ENCODE results near the gene KRTAP13-3. TPM values are rescaled to one million over a fixed set of nuclear protein-coding genes. Genes with fewer than 3 reads are reported as not detected.

The KRTAP13-3 gene
- total RNA-seq, 1 experiment from 2014 or later: not detected

DNA sequence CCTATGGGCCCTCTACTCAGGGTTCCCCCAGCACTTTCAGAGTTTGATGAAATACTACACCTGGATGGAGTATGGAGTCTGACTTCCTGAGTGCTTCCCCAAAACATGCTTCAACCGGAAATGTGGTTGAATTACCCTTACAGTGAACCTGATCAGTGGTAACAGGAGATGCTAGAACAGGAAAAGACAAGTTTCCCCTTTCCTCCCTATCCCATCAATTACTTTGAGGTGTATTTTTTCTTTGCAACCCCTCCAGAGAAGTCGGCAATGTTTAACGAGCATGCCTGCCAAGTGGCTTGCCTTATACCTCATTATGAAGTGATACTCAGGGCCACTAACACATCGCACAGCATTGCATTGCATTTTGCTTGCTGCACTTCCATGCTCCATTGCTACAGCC is 21.3 kb upstream of the KRTAP13-3 start:
- ChIA-PET CTCF (no interaction called here), RAD21 (ENCODE audit: low non-redundant PET in 1 of 2, low total read pairs in 2 of 2, uncharacterized antibody in 2 of 2, unreplicated experiment in 2 of 2) (no interaction called here), POLR2A (no interaction called here)
- Histone ChIP-seq H3K36me3 (ENCODE audit: control insufficient read depth in 1 of 2, insufficient read depth in 2 of 2, low read length in 2 of 2) (no peaks in the 10 kb centered on the region), H3K9me2 (ENCODE audit: insufficient read depth) (no peaks in the 10 kb centered on the region), H4K20me1 (ENCODE audit: insufficient read depth) (no peaks in the 10 kb centered on the region), H2AFZ (ENCODE audit: low read depth, low read length, poor library complexity, severe bottlenecking) (no peak overlapping the region), H3K4me2 (ENCODE audit: low read length) (no peak overlapping the region), H3K4me1 (ENCODE audit: control insufficient read depth in 1 of 2, insufficient read depth in 2 of 2, low read length in 2 of 2) (no peaks in the 10 kb centered on the region), H3K27ac (ENCODE audit: low read depth, low read length) (no peak overlapping the region), H3K9ac (ENCODE audit: low read length) (no peak overlapping the region), H3K4me3 (replicated peaks in 1 of 2; ENCODE audit: low read depth in 1 of 2, low read length in 2 of 2) (no peak overlapping the region), H3K27me3 (ENCODE audit: insufficient read depth, low read length) (no peaks in the 10 kb centered on the region), H3K9me3 (ENCODE audit: control insufficient read depth in 1 of 2, insufficient read depth in 1 of 2, low read depth in 1 of 2, low read length in 2 of 2) (peaks cover 18 to 23% of the 10 kb centered on the region in 2 experiments; a peak in 3 of 4 replicates), H3K79me2 (ENCODE audit: insufficient read depth, low read length) (no peaks in the 10 kb centered on the region)
- intact Hi-C loops (cut with micrococcal nuclease): no loop called here
- DNase-seq (ENCODE audit: low read depth, low spot score): no peak
- no peak for ATAC-seq
- BruUV-seq (replicated peaks): no TSS peak
- TF ChIP-seq ELF1 (IDR thresholded peaks at IDR 0.05; ENCODE audit: borderline replicate concordance, low read depth) (no peak), EZH2 (IDR thresholded peaks at IDR 0.05) (no peak), CEBPB (IDR thresholded peaks at IDR 0.05; ENCODE audit: low read depth) (no peak), CBX3 (IDR thresholded peaks at IDR 0.05; ENCODE audit: low read depth) (no peak), SP1 (IDR thresholded peaks at IDR 0.05; ENCODE audit: low read depth) (no peak), ZFX (IDR thresholded peaks at IDR 0.05) (no peak), FOSL1 (IDR thresholded peaks at IDR 0.05; ENCODE audit: low read depth) (no peak), EGR1 (IDR thresholded peaks at IDR 0.05; ENCODE audit: low read depth) (no peak), SIN3A (IDR thresholded peaks at IDR 0.05; ENCODE audit: low read depth) (no peak), TCF7L2 (IDR thresholded peaks at IDR 0.05; ENCODE audit: borderline replicate concordance, extremely low read depth, insufficient read depth, insufficient read length) (no peak), CTCF (IDR thresholded peaks at IDR 0.05 in 2 of 3, conservative IDR thresholded peaks at IDR 0.05 in 1 of 3; ENCODE audit: borderline replicate concordance in 1 of 3, insufficient read depth in 1 of 3, low read depth in 2 of 3, low read length in 2 of 3) (no peak), EZH2phosphoT487 (IDR thresholded peaks at IDR 0.05; ENCODE audit: borderline replicate concordance) (no peak), POLR2A (IDR thresholded peaks at IDR 0.05; ENCODE audit: borderline replicate concordance, extremely low read depth, insufficient read depth, insufficient read length) (no peak), ATF3 (IDR thresholded peaks at IDR 0.05) (no peak), POLR2AphosphoS5 (IDR thresholded peaks at IDR 0.05; ENCODE audit: low read depth, low read length) (no peak), RAD21 (IDR thresholded peaks at IDR 0.05; ENCODE audit: low read depth) (no peak), YY1 (IDR thresholded peaks at IDR 0.05; ENCODE audit: extremely low read depth, insufficient replicate concordance, low read depth, low read length) (no peak)
- TF ChIP-seq, protein P1, sequence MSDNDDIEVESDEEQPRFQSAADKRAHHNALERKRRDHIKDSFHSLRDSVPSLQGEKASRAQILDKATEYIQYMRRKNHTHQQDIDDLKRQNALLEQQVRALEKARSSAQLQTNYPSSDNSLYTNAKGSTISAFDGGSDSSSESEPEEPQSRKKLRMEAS (IDR thresholded peaks at IDR 0.05): no peak

All from HCT116 (cell line).